ENCODE results near the gene PNLIP.

Gene PNLIP

GRCh38 chr10:116545756-116546155 lies at the start of gene PNLIP:
TSS of gene PNLIP (plus strand) at chr10:116545931. CDS start at chr10:116546093, 162 bp downstream.
- DNase-seq = no peak

- DNase-seq = no peak
Observed at GRCh38 chr10:116504786-116505185, 40.9 kb upstream of the PNLIP start.

DNA sequence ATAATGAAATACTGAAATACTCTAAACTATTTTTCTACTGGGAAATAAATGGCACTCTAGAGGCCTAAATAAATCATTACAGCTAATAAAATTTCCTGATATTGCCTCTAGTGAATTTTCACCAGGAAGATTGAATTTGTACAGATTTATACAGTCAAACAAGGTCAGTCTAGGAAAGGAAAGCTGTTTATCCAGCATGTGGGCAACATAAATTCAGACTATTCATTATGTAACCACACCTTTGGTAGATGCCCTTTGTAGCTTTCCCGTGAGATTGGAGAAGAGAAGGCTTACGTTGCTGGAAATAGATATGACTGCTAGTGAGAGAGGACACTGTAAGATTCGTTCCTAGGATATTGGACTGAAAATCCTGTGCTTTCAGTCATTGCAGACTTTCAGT lies 35.2 kb upstream of the PNLIP start:
- no peak for DNase-seq

- DNase-seq = no peak
Observed at GRCh38 chr10:116511365-116511764, 34.4 kb upstream of the PNLIP start.

- no peak for DNase-seq
Observed at GRCh38 chr10:116521424-116522290, 24.1 kb upstream of the PNLIP start.

GRCh38 chr10:116522803-116523381 lies 22.8 kb upstream of the PNLIP start:
- DNase-seq = no peak

DNA sequence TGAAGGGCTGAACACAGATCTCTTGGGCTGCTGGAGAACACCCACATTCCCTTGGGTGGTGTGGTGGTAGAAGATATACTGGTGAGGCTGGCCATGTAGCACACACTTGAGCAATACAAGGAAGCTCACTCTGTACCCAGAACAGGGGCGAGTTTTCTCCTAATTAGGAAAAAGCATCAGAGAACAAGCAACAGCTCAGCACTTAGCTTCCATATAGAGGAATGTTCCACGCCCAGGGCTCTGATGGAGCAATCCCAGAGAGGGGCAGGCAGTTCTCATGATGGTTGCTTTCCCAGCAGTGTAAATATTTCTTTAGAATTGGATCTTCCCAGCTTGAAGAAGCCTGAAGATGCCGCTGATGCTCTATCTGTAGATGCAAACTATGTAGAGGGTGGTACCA lies 21.0 kb upstream of the PNLIP start:
- no peak for DNase-seq

- DNase-seq = no peak
Observed at GRCh38 chr10:116526219-116526618, 19.5 kb upstream of the PNLIP start.

DNA sequence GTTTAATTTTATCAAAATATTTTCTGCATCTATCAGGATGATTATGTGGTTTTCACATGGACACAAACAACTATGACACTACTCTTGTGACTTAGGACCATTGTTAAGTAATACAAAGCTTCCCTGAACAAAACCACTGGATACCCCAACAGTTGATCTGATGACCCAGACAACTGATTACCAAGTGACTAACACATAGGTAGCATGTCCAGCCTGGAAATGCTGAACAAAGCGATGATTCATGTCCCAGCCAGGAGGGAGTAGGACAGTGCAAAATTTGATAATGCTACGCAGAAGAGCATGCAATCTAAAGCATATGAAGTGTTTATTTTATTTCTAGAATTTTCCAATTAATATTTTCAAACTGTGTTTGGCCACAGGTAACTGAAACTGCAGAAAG lies 8.9 kb upstream of the PNLIP start:
- DNase-seq = no peak

GRCh38 chr10:116538456-116538855 lies 7.3 kb upstream of the PNLIP start:
- no peak for DNase-seq

- no peak for DNase-seq
Observed at GRCh38 chr10:116538992-116539391, 6.7 kb upstream of the PNLIP start.

GRCh38 chr10:116540814-116541213 lies 4.9 kb upstream of the PNLIP start:
- no peak for DNase-seq

DNA sequence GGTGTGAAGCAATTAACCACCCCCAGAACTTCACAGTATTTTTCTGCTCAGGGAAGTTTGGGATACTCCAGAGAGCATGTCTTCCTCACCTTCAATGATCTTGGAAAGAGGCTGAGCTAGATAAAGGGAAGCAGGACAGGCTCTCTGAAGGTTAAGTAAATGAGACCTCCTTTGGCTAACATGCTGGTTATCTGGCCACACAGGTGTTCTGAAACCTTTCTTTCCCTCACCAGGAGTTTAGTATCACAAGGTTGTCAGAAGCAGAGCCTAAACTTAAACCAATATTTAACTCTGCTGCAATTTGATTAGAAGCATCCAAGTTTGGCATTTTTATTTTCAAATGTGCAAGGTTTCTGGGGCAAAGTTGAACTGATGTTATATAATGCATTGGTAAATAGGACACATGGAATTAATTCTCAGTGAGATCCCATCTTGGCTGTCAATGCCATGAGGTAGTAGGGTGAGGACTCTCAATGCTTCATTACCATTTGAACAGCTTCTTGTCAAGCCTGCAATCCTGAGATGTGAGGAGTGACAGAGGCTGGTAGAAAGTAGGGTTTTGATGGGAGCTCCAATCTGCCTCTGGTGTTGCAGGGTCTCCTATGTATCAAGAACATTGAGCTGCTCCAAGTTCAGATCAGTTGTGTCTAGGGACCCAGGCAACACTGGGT lies 3.6 kb upstream of the PNLIP start:
- DNase-seq = no peak

- no peak for DNase-seq
Observed at GRCh38 chr10:116545122-116545521, 609 bp upstream of the PNLIP start.

DNA sequence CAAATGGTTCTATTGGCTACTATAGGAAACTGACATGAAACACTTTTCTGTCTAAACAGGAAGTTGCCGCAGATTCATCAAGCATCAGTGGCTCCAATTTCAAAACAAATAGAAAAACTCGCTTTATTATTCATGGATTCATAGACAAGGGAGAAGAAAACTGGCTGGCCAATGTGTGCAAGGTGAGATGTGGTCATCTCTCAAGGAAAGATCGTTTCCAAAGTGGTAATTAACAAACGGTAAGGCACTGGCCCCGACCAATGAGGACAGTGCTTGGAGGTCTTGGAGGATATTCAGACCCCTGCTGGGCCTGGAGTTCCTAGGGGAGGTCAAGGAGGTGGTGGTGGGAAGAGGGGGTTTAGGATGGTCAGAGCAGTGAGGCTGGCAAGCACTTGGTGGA lies 2.6 kb downstream of the PNLIP start:
- DNase-seq = no peak

DNA sequence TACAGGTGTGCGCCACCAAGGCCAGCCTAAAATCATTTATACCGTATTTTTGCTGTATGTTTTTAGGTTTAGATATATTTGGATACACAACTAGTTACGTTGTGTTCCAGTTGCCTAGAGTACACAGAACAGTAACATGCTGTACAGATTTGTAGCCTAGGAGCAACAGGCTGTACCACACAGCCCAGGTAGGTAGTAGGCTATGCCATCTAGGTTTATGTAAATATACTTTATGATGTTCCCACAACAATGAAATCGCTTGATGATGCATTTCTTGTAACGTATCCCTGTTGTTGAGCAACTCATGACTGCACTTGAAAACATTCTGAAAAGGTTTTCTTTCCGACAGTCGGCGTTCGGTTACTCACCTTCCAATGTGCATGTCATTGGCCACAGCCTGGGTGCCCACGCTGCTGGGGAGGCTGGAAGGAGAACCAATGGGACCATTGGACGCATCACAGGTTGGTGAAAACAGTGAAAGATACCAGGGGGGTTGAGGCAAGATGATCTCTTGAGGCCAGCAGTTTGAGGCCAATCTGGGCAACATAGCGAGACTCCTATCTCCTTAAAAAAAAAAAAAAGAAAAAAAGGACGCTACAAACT lies 7.7 kb downstream of the PNLIP start:
- no peak for DNase-seq

- DNase-seq = no peak
Observed at GRCh38 chr10:116554628-116555027, 8.9 kb downstream of the PNLIP start.

- no peak for DNase-seq
Observed at GRCh38 chr10:116555880-116556279, 10.1 kb downstream of the PNLIP start.

DNA sequence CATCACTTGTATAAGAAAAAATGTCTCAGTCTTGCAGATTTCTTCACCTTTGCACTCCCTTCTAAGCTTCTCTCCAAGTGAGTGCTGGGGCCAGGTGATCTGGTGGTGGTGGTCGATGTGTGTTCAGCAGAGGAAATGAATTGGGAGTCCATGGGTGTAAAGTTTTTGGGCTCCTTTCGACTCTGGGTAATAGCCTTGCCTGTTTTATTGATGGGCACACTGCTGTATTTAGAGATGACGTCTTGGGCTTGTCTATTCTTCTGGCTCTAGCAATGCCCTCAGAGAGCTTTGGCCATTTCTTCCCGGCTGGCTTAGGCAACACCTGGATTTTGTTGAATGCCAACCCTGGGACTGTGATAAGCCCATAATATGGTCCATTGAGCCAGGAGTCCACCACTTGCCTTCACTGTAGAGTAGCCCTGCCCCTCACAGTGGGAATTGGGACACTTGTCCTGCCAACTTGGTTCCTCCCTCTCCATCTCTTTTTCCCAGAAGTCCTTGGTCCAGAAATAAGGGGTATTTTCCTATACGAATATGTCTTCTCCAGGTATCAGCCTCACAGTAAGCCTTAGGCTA lies 11.7 kb downstream of the PNLIP start:
- no peak for DNase-seq

DNA sequence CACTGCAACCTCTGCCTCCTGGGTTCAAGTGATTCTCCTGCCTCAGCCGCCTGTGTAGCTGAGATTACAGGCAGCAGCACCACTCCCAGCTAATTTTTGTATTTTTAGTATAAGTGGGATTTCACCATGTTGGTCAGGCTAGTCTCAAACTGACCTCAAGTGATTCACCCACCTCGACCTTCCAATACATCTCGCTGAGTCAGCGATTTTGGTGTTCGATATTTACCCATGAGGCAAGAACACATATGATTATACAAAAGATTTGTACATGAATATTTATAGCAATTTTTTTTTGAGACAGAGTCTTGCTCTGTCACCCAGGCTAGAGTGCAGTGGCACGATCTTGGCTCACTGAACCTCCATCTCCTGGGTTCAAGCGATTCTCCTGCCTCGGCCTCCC lies 19.8 kb downstream of the PNLIP start:
- no peak for DNase-seq

DNA sequence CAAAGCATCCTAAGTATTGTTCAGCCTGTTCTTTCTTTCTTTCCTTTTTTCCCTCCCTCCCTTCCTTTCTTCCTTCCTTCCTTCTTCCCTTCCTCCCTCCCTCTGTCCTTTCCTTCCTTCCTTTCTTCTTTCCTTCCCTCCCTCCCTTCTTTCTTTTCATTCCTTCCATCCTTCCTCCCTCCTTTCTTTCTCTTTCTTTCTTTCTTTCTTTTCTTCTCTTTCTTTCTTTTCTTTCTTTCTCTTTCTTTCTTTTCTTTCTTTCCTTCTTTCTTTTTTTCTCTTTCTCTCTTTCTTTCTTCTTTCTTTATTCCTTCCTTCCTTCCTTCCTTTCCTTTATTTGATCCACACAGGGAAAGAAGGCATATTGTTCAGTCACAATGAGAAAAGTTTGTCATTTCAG lies 21.2 kb downstream of the PNLIP start:
- no peak for DNase-seq

DNA sequence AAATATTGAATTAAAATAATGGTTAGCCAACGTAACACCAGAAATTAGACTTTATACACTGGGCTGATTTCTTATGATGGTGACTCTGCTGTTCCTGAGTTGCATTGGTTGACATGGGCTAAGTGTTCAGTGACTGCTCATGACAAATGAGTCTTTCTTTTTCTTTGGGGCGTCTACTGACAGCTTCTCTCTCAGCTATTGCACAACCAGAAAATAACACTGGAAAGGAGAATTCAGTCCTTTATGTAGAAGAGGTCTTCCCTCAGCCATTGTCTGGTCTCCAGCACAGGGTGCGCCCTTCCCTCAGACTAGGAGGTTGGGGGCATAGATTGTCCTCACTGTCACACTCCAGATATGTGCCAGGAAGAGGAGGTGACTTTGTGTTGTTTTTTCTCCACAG lies 21.6 kb downstream of the PNLIP start:
- no peak for DNase-seq

GRCh38 chr10:116574797-116575196 lies 29.1 kb downstream of the PNLIP start:
- DNase-seq = no peak

Measured in NCI-H187 treated with DMSO at 0.1 percent for 48 hours (cell line).